OCI-LY1 (cell line): ENCODE measurements around the gene LIN28B.

Source experiments
- H2AFZ ChIP-seq: fragments of 200-600 bp; sonication (generic), shearing (Covaris generic); 2 replicates; pipeline ENCODE4 v1.6.0; 2014; ENCODE audit warnings: antibody characterized with exemption, mild to moderate bottlenecking, low read length
- H3F3A ChIP-seq: fragments of 200-600 bp; sonication (generic), shearing (Covaris generic); 2 replicates; pipeline ENCODE4 v1.6.0; 2014; ENCODE audit warnings: mild to moderate bottlenecking, antibody characterized with exemption, low read length, moderate library complexity; ENCODE audit not compliant: insufficient read depth
- H3K27ac ChIP-seq: fragments of 200-600 bp; sonication (generic); 2 replicates; pipeline ENCODE4 v1.5.1; 2014; ENCODE audit warnings: low read length, mixed run types, mild to moderate bottlenecking, low read depth; ENCODE audit not compliant: poor library complexity, severe bottlenecking
- H3K27me3 ChIP-seq: fragments of 200-600 bp; sonication (generic); 2 replicates; pipeline ENCODE4 v1.6.0; 2014; ENCODE audit warnings: antibody characterized with exemption, mild to moderate bottlenecking, low read length, moderate library complexity; ENCODE audit not compliant: insufficient read depth
- H3K36me3 ChIP-seq: fragments of 200-600 bp; sonication (generic); 2 replicates; pipeline ENCODE4 v1.6.1; 2014; ENCODE audit warnings: mild to moderate bottlenecking, antibody characterized with exemption, low read length, moderate library complexity, mixed read lengths; ENCODE audit not compliant: insufficient read depth
- H3K4me1 ChIP-seq: fragments of 200-600 bp; sonication (generic); 2 replicates; pipeline ENCODE4 v1.5.1; 2014; ENCODE audit warnings: mild to moderate bottlenecking, low read length, moderate library complexity; ENCODE audit not compliant: insufficient read depth, severe bottlenecking
- H3K4me2 ChIP-seq: fragments of 200-600 bp; sonication (generic), shearing (Covaris generic); 2 replicates; pipeline ENCODE4 v1.6.1; 2014; ENCODE audit warnings: low read length
- H3K4me3 ChIP-seq: fragments of 200-600 bp; sonication (generic); 2 replicates; pipeline ENCODE4 v1.5.1; 2014; ENCODE audit warnings: low read length, low read depth, mild to moderate bottlenecking, mixed read lengths; ENCODE audit not compliant: poor library complexity, severe bottlenecking
- H3K79me2 ChIP-seq: fragments of 200-600 bp; shearing (Covaris generic); 2 replicates; pipeline ENCODE4 v1.6.1; 2016; ENCODE audit warnings: mixed run types, low read length, mixed read lengths; ENCODE audit not compliant: insufficient read depth
- H3K9ac ChIP-seq: fragments of 200-600 bp; sonication (generic), shearing (Covaris generic); 2 replicates; pipeline ENCODE4 v1.6.1; 2014; ENCODE audit warnings: mild to moderate bottlenecking, low read length, mixed read lengths
- H3K9me2 ChIP-seq: fragments of 200-600 bp; sonication (generic), shearing (Covaris generic); 2 replicates; pipeline ENCODE4 v1.6.1; 2014; ENCODE audit warnings: low read depth, mild to moderate bottlenecking, low read length, mixed read lengths
- H3K9me3 ChIP-seq: fragments of 200-600 bp; shearing (Covaris generic); 2 replicates; pipeline ENCODE4 v1.6.1; 2014; ENCODE audit warnings: low read length, mixed read lengths
- H4K20me1 ChIP-seq: fragments of 200-600 bp; sonication (generic), shearing (Covaris generic); 2 replicates; pipeline ENCODE4 v1.6.0; 2016; ENCODE audit warnings: mild to moderate bottlenecking, low read length; ENCODE audit not compliant: insufficient read depth
- EZH2 ChIP-seq: fragments of 200-600 bp; sonication (generic), shearing (Covaris generic); IDR thresholded peaks from 2 replicates; pipeline ENCODE4 v1.8.0; 2017; ENCODE audit warnings: borderline replicate concordance, mixed run types, mild to moderate bottlenecking, antibody characterized with exemption, low read length, moderate library complexity, mixed read lengths
- TF ChIP-seq, protein P1 (sequence below): fragments of 200-600 bp; sonication (generic), shearing (Covaris generic); IDR thresholded peaks from 2 replicates; pipeline ENCODE4 v1.5.1; 2017; ENCODE audit warnings: mild to moderate bottlenecking, antibody characterized with exemption, low read length, moderate library complexity, mixed read lengths

The LIN28B gene

DNA sequence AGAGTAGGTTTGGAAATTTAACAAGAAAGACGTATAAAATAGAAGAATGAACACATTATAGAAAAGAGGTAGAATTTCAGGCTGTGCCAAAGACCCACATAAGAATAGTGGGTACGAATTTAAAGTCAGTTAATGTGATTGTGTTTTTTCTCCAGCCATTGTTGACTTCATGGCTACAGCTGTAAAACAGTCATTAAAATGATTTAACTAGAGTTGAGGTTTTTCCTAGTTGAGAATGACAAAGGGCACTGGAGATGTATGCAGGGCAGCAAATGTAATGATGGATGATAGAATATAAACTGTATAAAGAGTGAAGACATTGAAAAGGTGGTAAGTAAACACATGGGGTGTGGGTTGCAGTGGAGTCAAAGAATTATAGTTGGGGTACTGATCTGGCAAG lies 72.7 kb downstream of the LIN28B start:
- Histone ChIP-seq H3K9me3 (no peaks in the 10 kb centered on the region), H3K79me2 (no peaks in the 10 kb centered on the region), H3K27me3 (no peaks in the 10 kb centered on the region)

DNA sequence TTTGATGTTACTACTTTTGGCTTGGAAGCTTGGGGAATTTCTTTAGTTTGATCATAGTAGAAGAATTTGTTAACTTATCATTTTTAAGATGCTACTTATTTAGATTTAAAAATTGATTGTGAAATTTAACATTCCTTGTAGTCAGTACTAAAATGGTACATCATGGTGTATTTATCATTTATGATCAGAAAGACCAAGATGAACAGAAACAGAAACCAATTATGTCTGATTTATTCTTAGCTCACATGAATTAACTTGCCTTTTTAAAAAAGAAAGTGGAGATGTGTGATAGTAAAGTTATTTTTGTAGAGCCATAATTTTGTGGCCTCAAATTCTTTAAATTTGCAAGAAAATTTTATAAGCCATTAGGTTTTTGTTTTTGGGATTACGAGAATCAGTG lies 77.6 kb downstream of the LIN28B start:
- H3K27me3 ChIP-seq: no peaks in the 10 kb centered on the region
- no peak for TF ChIP-seq EZH2
- TF ChIP-seq, protein P1, sequence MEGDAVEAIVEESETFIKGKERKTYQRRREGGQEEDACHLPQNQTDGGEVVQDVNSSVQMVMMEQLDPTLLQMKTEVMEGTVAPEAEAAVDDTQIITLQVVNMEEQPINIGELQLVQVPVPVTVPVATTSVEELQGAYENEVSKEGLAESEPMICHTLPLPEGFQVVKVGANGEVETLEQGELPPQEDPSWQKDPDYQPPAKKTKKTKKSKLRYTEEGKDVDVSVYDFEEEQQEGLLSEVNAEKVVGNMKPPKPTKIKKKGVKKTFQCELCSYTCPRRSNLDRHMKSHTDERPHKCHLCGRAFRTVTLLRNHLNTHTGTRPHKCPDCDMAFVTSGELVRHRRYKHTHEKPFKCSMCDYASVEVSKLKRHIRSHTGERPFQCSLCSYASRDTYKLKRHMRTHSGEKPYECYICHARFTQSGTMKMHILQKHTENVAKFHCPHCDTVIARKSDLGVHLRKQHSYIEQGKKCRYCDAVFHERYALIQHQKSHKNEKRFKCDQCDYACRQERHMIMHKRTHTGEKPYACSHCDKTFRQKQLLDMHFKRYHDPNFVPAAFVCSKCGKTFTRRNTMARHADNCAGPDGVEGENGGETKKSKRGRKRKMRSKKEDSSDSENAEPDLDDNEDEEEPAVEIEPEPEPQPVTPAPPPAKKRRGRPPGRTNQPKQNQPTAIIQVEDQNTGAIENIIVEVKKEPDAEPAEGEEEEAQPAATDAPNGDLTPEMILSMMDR: no peak
- no peaks in the 10 kb centered on the region for H3K79me2 ChIP-seq
- H4K20me1 ChIP-seq: no peaks in the 10 kb centered on the region
- no peaks in the 10 kb centered on the region for H3K4me1 ChIP-seq
- H3K9ac ChIP-seq: no peak overlapping the region
- H3K4me2 ChIP-seq: no peak overlapping the region
- no peaks in the 10 kb centered on the region for H3K9me2 ChIP-seq
- H3K4me3 ChIP-seq: no peak overlapping the region
- H3K36me3 ChIP-seq: no peaks in the 10 kb centered on the region
- no peak overlapping the region for H3K27ac ChIP-seq
- H2AFZ ChIP-seq: no peak overlapping the region
- no peaks in the 10 kb centered on the region for H3F3A ChIP-seq
- H3K9me3 ChIP-seq: no peaks in the 10 kb centered on the region

More for the DNA sequence above, 72.7 kb downstream of the LIN28B start:
- Histone ChIP-seq H3K9me2 (no peaks in the 10 kb centered on the region), H2AFZ (no peak overlapping the region), H3F3A (no peaks in the 10 kb centered on the region), H3K4me2 (no peak overlapping the region), H3K9ac (no peak overlapping the region), H3K4me3 (no peak overlapping the region), H3K4me1 (no peaks in the 10 kb centered on the region), H4K20me1 (no peaks in the 10 kb centered on the region), H3K36me3 (no peaks in the 10 kb centered on the region), H3K27ac (no peak overlapping the region)
- TF ChIP-seq, protein P1: no peak
- TF ChIP-seq EZH2: no peak

DNA sequence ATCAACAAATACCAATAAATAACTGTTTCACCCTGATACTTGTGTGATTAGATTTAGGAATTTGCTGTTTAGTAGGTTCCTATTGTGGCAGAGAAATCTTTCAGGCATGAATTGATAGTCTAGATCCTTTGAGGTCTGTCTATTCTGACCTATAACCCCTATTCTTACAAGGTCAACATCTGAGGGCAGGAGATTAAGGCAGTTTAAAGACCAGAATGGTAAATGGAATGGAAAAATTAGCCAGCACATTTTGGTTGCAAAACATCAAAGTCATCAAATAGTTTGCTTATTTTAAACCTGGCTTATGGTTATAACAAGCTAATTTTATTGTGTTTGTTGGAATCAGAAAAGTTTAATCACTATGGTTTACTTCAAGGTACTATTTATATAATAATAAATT lies 78.4 kb downstream of the LIN28B start:
- Histone ChIP-seq H2AFZ (no peak overlapping the region), H3K4me1 (no peaks in the 10 kb centered on the region), H3K9me3 (no peaks in the 10 kb centered on the region), H4K20me1 (no peaks in the 10 kb centered on the region), H3K79me2 (no peaks in the 10 kb centered on the region), H3K4me2 (no peak overlapping the region), H3K27me3 (no peaks in the 10 kb centered on the region), H3K27ac (no peak overlapping the region), H3K4me3 (no peak overlapping the region), H3K36me3 (no peaks in the 10 kb centered on the region), H3K9me2 (no peaks in the 10 kb centered on the region), H3K9ac (no peak overlapping the region), H3F3A (no peaks in the 10 kb centered on the region)
- no peak for TF ChIP-seq EZH2
- TF ChIP-seq, protein P1: no peak
